ENCODE measurements around the gene RXFP1.
"Not testable (repeated sequence)": the region's sequence is repeated elsewhere in the genome, so short reads cannot be mapped to it uniquely, and the experiment has no call there.

Gene RXFP1

DNA sequence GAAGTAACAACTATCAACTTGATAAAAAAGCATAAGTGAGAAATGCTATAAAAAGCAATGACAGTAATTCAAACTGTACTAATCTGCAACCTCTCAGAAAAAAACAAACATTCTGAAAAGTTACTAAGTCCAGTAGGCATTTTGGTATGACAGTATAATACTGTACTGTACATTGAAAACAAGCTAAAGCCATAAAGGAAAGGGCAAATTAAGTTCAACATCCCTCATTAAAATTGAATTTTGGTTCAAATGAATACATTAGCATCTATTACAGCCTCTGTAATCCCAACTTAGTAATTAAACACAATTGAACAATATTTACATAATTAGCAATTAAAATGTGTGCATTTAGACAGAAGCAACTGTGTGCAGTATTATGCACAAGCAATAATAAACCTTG is 96.3 kb downstream of the RXFP1 start:
- DNase-seq (ENCODE audit: low spot score): no peak

DNA sequence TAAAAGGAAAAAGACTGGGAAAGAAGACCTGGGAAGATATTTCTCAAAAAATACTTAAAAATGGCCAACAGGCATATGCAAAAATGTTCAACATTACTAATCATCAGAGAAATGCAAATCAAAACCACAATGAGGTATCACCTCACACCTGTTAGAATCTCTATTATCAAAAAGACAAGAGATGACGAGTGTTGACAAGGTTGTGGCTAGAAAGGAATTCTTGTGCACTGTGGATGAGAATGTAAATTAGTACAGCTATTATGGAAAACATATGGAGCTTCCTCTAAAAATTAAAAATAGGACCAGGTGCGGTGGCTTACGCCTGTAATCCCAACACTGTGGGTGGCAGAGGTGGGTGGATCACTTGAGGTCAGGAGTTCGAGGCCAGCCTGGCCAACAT is 100.0 kb downstream of the RXFP1 start:
- DNase-seq (ENCODE audit: low spot score): no peak

DNA sequence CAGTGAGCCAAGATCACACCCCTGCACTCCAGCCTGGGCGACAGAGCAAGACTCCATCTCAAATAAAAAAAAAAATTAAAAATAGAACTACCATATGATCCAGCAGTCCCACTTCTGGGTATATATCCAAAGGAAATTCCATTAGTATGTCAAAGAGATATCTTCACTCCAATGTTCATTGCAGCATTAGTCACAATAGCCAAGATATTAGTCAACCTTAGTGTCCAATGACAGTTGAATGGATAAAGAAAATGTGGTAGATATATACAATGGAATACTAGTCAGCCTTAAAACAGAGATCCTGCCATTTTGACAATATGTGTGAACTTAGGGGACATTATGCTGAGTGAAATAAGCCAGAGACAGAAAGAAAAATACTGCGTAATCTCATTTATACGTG is 100.6 kb downstream of the RXFP1 start:
- no peak for DNase-seq (ENCODE audit: low spot score)

DNA sequence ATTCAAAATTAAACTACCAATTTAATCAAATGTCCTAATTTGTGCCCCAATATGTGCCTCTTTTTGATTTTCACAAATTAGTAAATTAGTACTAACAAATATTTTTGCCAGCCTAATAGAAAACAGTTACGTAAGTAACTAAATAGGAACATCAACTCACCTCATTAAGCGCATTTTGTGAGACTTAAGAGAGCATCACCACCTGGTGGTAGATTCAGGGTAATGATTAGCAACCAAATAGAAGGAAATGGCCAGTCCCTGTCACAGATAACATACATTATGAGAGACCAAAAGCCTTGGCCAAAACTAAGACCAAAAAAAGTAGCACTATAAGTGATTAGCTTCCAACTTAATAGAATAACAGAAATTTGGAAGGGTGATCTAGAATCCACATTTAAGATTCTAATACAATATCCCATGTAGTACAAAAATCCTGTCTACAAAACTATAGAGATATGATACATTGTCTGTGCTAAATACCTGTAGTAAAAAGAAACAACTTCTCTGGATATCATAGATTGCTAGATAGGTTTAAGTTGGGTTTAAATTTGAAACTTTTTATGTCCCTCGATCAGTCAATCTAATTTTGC is 103.3 kb downstream of the RXFP1 start:
- DNase-seq (ENCODE audit: low spot score): no peak

DNA sequence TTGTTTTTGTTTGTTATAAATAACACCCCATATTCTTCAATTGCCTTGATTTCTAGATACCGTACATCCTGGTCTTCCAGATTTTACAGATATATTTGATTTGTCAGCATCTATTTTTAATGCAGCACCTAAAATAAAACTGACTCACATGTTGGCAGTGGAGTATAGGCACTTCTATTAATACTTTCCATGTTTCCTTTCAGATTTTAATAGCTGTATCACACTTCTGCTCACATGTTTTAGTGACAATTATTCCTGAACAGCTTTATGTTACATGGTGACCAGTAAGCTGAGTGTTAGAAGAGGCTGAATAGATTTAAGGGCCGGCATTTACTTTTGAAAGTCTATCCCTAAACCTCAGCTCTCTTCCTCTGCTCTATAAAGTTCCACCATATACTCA is 103.9 kb downstream of the RXFP1 start:
- DNase-seq (ENCODE audit: low spot score): no peak

DNA sequence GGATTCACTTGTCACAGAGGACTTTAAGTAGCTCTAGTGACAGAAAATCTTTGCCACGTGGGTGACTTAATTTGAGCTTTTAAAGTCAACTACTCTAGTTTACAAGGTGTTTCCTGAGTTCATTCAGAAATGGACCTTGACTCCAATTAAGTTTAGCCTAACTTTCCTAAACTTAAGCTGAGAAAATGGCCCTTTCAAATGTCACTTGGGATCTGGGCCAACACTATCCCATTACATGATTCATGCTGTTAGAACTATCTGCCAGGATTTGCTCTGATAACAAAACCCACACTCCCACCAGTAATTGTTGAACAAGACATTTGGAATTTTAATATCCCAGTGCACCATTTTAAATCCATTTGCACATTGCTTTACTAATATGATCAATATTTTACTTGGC is 109.2 kb downstream of the RXFP1 start:
- no peak for DNase-seq (ENCODE audit: low spot score)

DNA sequence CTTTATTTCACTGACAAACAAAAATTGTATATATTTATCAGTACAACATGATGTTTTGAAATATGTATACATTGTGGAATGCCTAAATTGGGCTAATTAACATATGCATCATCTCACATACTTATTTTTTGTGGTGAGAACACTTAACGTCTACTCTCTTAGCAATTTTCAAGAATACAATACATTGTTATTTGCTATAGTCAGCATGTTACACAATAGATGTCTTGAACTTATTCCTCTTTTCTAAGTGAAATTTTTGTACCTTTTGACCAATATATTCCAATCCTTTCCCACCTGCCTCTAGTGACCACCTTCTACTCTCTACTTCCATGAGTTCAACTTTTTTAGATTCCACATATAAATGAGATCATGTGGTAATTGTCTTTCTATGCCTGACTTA is 114.9 kb downstream of the RXFP1 start:
- no peak for DNase-seq (ENCODE audit: low spot score)

DNA sequence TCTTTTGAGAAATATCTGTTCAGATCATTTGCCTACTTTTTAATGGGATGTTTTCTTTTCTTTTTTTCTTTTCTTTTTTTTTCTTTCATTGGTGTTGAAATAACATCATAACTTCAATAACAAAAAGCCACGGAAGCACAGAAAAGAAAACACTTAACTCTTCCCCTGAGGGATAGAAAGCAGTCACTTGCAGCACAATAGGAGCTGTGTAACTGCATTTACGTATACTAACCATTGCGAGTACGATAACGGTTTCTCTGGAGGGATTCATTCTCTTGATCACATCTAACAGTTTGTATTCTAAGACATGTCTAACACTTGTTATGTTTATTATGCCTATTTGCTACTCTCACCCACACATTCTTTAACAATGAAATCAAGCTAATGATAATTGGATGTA is 122.7 kb downstream of the RXFP1 start:
- DNase-seq (ENCODE audit: low spot score): no peak

DNA sequence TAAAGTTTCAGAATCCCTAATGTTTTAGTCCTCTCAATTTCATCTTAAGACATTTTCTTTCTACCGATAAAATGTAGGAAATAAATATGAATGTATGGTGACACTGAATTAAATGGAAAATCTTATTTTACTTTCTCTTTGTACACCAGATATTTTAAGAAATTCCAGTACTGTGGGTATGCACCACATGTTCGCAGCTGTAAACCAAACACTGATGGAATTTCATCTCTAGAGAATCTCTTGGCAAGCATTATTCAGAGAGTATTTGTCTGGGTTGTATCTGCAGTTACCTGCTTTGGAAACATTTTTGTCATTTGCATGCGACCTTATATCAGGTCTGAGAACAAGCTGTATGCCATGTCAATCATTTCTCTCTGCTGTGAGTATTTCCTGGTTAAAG is 123.1 kb downstream of the RXFP1 start:
- DNase-seq (ENCODE audit: low spot score): no peak

DNA sequence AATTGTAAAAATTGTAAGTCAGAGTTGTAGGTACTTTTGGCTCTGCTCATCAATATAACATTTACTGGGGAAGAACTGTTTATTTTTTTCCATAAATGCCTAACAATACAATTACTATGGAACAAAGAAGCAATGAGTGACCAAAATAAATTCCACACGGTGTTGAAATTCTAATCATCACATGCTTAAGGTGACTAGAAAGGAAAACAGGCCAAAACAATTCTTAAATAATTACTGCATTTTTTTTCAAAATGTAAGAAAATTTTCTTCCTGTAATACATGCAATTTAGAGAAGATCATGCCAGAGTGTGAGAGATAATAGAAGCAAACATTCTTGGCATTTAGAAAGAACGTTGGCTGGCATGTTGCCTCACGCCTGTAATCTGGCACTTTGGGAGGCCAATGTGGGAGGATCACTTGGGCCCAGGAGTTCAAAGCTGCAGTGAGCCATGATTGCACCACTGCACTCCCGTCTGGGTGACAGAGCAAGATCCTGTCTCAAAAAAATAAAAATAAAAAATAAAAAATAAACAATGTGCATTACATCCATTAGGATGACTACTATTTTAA is 127.5 kb downstream of the RXFP1 start:
- DNase-seq (ENCODE audit: low spot score): no peak

DNA sequence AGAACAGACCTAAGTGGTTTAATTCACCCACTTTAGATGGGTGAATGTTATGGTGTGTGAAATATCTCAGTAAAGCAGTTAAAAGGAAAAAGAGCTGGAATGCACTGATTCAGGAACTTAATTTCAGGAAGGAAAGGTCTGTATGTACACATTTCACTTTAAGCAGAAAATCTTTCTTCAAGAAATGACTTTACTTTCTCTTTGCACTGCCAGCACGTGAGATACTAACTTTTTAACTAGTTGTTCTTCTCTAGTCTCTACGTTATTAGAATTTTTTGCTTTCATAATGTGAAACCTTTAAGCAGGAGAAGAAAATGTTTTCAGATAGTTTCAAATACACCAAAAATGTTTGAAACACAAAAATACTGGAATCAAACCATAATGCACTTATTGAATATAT is 131.2 kb downstream of the RXFP1 start:
- no peak for DNase-seq (ENCODE audit: low spot score)

DNA sequence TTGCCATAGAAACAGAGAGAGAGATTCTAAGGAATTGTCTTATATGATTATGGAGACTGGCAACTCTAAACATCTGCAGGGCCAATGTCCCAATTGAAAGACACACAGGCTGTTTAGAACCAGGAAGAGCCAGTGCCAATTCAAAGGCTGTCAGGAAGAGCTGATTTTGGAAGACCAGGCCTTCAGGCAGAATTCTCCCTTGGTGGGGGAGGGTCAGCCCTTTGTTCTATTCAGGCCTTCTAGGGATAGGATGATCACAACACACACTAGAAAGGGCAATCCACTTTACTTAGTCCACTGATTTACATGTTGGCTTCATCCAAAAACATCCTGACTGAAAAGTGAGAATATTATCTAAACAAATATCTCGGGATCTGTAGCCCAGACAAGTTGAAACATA is 134.8 kb downstream of the RXFP1 start:
- DNase-seq (ENCODE audit: low spot score): peak; percentile 54

DNA sequence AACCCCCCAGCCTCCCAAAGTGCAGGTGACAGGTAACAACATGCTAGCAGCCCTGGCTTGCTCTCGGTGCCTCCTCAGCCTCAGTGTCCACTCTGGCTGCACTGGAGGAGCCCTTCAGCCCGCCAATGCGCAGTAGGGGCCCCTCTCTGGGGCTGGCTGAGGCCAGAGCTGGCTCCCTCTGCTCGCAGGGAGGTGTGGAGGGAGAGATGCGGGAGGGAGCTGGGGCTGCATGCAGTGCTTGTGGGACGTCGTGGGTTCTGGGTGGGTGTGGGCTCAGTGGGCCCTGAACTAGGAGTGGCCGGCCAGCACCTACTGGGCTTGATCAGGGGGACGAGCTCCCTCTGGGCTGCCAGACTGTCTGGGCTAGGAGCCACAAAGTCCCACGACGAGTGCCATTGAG is 135.6 kb downstream of the RXFP1 start:
- no peak for DNase-seq (ENCODE audit: low spot score)

DNA sequence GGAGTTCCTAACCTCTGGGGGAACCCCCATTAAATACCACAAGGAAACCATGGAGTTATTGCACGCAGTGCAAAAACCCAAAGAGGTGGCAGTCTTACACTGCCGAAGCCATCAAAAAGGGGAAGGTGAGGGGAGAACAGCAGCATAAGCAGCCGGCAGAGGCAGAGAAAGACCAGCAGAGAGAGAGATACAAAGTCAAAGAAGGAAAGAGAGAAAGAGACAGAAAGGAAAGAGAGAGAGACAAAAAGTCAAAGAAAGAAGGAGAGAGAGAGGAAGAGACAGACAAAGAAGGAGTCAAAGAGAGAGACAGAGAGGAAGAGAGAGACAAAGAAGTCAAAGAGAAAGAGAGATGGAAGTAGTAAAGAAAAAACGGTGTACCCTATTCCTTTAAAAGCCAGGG is 141.6 kb downstream of the RXFP1 start:
- not testable (repeated sequence) for DNase-seq (ENCODE audit: low spot score)

DNA sequence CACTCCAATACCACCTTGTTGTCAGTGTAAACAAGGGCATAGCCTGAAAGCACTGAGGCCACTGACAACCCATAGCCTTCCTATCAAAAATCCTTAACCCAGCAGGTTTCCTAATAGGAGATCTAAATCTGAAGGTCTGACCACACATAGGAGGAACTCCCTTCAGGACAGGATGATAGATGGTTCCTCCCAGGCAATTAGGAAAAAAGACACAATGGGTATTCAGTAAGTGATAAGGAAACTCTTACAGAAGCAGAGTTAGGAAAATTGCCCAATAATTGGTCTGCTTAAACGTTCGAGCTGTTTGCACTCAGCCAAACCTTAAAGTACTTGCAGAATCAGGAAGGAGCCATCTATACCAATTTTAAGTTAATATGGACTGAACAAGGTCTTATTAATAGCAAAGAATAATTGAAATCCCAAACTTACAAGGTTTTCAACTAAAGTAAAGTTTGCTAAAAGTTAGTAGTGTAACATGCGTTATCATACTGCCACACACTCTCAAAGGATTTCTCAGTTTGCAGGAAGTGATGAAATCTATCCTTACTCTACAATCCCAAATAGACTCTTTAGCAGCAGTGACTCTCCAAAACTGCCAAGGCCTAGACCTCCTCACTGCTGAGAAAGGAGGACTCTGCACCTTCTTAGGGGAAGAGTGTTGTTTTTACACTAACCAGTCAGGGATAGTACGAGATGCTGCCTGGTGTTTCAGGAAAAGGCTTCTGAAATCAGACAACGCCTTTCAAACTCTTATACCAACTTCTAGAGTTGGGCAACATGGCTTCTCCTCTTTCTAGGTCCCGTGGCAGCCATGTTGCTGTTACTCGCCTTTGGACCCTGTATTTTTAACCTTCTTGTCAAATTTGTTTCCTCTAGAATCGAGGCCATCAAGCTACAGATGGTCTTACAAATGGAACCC is 142.3 kb downstream of the RXFP1 start:
- DNase-seq (ENCODE audit: low spot score): not testable (repeated sequence)

DNA sequence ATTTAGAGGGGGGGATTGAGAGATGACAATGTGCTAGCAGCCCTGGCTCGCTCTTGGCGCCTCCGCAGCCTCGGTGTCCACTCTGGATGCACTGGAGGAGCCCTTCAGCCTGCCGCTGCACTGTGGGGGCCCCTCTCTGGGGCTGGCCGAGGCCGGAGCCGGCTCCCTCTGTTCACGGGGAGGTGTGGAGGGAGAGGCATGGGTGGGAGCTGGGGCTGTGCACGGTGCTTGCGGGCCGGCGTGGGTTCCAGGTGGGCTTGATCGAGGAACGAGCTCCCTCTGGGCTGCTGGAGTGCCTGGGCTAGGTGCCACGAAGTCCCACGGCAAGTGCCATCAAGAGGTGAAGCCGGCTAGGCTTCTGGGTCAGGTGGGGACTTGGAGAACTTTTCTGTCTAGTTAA is 143.1 kb downstream of the RXFP1 start:
- no peak for DNase-seq (ENCODE audit: low spot score)

DNA sequence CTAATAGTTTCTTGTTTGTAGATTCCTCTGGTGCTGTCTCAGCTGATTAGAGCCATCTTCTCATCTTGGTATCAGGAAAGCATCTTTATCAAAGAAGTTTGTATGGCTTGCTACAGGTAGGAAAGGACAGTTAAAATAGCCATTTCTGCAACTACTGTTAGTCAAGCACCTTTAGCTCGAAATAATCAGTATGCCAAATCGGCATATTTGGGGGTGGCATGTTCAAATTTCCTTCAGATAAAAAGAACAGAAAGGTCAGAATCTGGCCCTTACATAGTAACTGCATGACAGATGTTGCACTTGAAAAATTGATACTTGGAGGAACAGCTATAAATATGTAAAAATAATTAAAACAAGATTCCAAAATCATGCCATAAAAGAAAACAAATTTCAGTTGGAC is 145.2 kb downstream of the RXFP1 start:
- DNase-seq (ENCODE audit: low spot score): no peak

DNA sequence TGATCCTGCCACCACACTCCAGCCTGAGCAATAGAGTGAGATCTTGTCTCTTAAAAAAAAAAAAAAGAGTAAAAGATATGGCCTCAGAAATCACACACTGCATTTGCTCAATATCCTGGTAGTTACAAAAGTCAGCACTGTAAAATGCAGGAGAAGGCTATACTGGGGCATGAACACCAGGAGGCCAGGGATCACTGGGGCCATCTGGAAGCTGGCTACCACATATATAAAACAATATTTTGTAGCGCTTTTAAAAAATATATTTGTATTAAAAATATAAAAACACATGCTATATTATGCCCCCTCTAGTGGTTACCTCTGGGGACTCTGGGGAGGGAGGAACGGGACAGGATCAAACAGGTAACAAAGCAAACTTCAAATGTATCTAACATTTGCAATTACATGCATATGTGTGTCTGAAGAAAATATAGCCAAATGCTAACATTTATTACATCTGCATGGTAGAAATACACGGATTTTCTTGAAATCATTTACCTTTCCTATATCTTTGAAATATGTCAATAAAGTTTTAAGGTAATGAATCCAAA is 146.0 kb downstream of the RXFP1 start:
- no peak for DNase-seq (ENCODE audit: low spot score)

DNA sequence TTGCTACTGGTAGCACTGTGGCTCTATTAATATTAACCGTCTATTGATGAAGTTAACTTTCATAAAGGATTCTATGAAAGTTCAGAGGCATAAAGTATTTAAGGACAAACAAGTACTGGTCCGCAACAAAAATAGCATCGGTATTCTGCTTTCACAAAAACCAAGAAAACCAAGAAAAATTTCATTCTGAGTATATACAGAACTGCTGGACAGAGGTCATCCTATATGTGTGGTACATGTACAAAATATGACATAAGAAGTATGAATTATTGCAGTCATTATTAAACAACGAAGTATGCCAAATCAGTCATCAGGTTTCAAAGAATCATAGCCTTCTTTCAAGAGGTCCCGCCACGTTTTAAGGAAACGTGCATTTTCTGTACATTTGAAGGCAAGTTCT is 147.6 kb downstream of the RXFP1 start:
- no peak for DNase-seq (ENCODE audit: low spot score)

DNA sequence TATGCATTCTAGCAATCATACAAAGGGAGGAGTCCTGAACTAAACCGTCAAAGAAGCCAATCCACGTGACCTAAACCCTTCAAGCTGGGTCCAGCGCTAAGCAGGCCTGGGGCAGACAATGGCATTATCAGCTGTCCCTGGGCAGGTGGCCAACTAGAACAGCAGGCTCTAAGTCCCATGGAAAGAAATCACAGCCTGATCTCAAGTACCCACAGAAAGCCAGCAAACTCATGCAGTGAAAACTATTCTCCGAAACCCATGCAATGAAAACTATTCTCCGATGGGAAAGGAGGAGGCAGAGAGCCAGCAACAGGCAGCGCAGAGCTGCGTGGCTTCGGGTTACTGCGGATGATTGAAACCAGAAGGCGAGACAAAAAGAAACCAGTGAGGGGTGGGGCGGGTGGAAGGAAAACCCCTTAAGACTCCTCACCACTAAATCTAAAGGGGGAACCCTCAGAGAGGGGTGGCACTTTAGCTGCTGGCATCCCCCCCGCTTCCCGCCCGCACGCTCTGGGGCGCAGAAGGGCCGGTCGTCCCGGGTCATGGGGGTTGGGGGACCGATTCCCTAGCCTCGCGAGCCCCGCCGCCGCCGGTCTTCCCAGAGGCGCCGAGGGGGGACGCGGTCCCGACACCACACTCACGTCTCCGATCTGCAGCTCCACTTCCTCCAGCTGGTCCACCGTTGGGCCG is 149.4 kb downstream of the RXFP1 start:
- peak; percentile 76 for DNase-seq (ENCODE audit: low spot score)

DNA sequence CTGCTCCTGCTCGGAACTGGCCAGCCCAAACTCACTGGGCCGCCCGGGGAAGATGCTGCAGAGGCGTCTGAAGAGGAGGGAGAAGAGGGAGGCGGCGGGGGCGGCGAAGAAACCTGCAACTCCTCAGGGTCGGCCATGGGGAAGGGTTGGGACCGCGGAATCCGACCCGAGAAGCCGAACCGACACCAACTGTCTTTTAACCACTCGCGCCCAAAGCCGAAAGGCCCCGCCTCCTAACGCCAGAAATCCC is 149.9 kb downstream of the RXFP1 start, which contains the start of gene C4orf46:
TSS of gene C4orf46 (minus strand) at position 223 of the 250 bp plus-strand sequence. CDS start at position 137, 86 bp downstream.
- no peak for DNase-seq (ENCODE audit: low spot score)

DNA sequence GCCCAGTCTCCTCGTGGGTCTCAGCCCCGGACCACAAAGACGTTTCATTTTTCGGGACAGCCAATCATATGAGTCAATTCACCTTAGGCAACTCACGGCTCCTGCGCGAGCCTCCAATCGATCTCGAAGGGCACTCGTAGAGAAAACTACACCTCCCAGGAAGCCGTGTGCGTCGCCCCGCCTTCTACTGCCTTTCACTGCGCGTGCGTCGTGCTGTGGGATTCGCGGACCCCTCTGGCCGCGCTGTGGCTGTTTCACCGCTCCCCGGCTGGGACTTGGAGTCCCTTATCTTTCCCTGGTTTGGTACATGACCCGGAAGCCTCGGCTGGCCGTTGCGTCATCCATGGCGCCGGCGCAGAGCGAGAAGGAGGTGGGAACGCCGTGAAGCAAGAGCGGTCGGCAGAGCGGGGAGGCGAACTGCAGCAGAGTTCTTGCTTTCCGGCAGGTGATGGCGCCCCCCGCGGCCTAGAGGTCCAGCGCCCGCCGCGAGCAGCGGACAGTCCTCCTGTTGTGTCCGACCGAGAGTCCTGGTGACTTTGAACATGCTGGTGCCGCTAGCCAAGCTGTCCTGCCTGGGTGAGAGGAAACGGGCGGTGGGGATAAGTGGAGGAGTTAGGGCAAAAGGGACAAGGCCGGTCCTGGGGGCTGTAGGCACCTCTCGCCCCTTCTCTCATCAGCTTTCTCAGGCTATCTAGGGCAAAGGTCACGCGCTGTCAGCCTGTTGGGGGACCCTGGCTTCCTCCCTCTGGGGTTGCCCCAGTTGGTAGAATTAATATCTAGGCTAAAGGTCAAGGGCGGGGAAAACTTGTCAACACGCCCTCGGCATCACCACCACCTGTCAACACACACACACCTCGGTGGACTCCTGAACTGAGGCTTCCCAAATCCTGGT is 150.5 kb downstream of the RXFP1 start, which contains the start of gene ETFDH:
TSS of gene ETFDH (plus strand) at position 382 of the 892 bp plus-strand sequence. CDS start at position 543, 161 bp downstream.
- DNase-seq (ENCODE audit: low spot score): peak; percentile 99
